ENCODE results near the gene SFMBT2.

- TF ChIP-seq POLR2A (IDR thresholded peaks at IDR 0.05; ENCODE audit: low read depth, low read length) (no peak), POLR2AphosphoS5 (IDR thresholded peaks at IDR 0.05; ENCODE audit: low read depth, low read length) (no peak)
These were observed 104.7 kb downstream of the SFMBT2 start for GRCh38 chr10:7306147-7306546.

All from GM12892 (cell line).